IMR-90 (cell line): Measurements from ENCODE around the gene ROBO2. TPM values are rescaled to one million over a fixed set of nuclear protein-coding genes. Genes with fewer than 3 reads are reported as not detected.

ENCODE experiments used
- ATAC-seq: fragments of 200-7000 bp; cut with Tn5 transposase; 2 replicates; pipeline ENCODE4 v1.9.1; 2020; ENCODE audit warnings: low read depth, mild to moderate bottlenecking, moderate library complexity
- BruUV-seq: library from RNA; stranded (reverse); fragments of 400-500 nt; replicated peaks from 2 replicates; lab custom pipeline; 2021; lab: Mats Ljungman, UMichigan
- CTCF ChIA-PET: fragments of 300-600 bp; formaldehyde crosslinking; extraction: SDS; loops from one replicate; lab custom pipeline; 2021; ENCODE audit warnings: antibody characterized with exemption; lab: Yijun Ruan, JAX
- POLR2A ChIA-PET: fragments of 300-600 bp; sonication (Branson Sonifier 250); formaldehyde crosslinking; loops from one replicate; lab custom pipeline; 2022; ENCODE audit warnings: antibody characterized with exemption; ENCODE audit not compliant: unreplicated experiment; lab: Charles Lee
- DNase-seq: peaks from one replicate; pipeline ENCODE4 v3.0.0; 2013
- H2AFZ ChIP-seq: replicated peaks from 2 replicates; pipeline ENCODE3; 2013; ENCODE audit warnings: low read length, mild to moderate bottlenecking; ENCODE audit not compliant: poor library complexity
- H2AK5ac ChIP-seq: 2 replicates; pipeline ENCODE4 v1.6.1; 2013; ENCODE audit warnings: low read depth, low read length, inconsistent platforms
- H2AK9ac ChIP-seq: replicated peaks from 2 replicates; pipeline ENCODE3; 2013; ENCODE audit warnings: mild to moderate bottlenecking, low read depth, low read length, moderate library complexity; ENCODE audit not compliant: poor library complexity
- H2BK120ac ChIP-seq: 2 replicates; pipeline ENCODE4 v1.6.1; 2013; ENCODE audit warnings: low read depth, low read length, inconsistent platforms
- H2BK15ac ChIP-seq: 3 replicates; pipeline ENCODE4 v1.6.1; 2013; ENCODE audit warnings: low read depth, low read length, inconsistent platforms
- H2BK20ac ChIP-seq: 2 replicates; pipeline ENCODE4 v1.6.1; 2013; ENCODE audit warnings: low read depth, mild to moderate bottlenecking, inconsistent platforms, low read length, moderate library complexity
- H2BK5ac ChIP-seq: 2 replicates; pipeline ENCODE4 v1.6.1; 2013; ENCODE audit warnings: mild to moderate bottlenecking, low read depth, low read length, inconsistent platforms; ENCODE audit not compliant: poor library complexity, severe bottlenecking
- H3K14ac ChIP-seq: replicated peaks from 2 replicates; pipeline ENCODE4 v1.6.1; 2013; ENCODE audit warnings: low read depth, low read length, inconsistent platforms
- H3K18ac ChIP-seq: 2 replicates; pipeline ENCODE4 v1.6.1; 2013; ENCODE audit warnings: low read depth, low read length, control low read depth
- H3K23ac ChIP-seq: 2 replicates; pipeline ENCODE4 v1.6.1; 2013; ENCODE audit warnings: low read depth, low read length, inconsistent platforms
- H3K27ac ChIP-seq: 2 replicates; pipeline ENCODE4 v1.5.1; 2013; ENCODE audit warnings: mild to moderate bottlenecking, control low read depth, low read length; ENCODE audit not compliant: insufficient read depth
- H3K27me3 ChIP-seq: 2 replicates; pipeline ENCODE4 v1.6.1; 2013; ENCODE audit warnings: low read length; ENCODE audit not compliant: control insufficient read depth, insufficient read depth
- H3K36me3 ChIP-seq: 2 replicates; pipeline ENCODE4 v1.6.1; 2013; ENCODE audit warnings: low read length, mixed read lengths; ENCODE audit not compliant: control insufficient read depth, insufficient read depth
- H3K4ac ChIP-seq: 2 replicates; pipeline ENCODE4 v1.6.1; 2013; ENCODE audit warnings: low read depth, low read length, inconsistent platforms
- H3K4me1 ChIP-seq: 2 replicates; pipeline ENCODE4 v1.6.1; 2013; ENCODE audit warnings: low read length, mixed read lengths; ENCODE audit not compliant: control insufficient read depth, insufficient read depth
- H3K4me2 ChIP-seq: 2 replicates; pipeline ENCODE4 v1.6.1; 2013; ENCODE audit warnings: low read depth, mild to moderate bottlenecking, control low read depth, low read length, moderate library complexity
- H3K4me3 ChIP-seq: 2 replicates; pipeline ENCODE4 v1.5.1; 2013; ENCODE audit warnings: low read depth, mild to moderate bottlenecking, control low read depth, low read length, moderate library complexity; ENCODE audit not compliant: insufficient read depth
- H3K56ac ChIP-seq: 2 replicates; pipeline ENCODE4 v1.6.1; 2013; ENCODE audit warnings: low read length, inconsistent platforms; ENCODE audit not compliant: insufficient read depth; ENCODE audit errors: extremely low read depth
- H3K79me1 ChIP-seq, 2 experiments: 2 replicates each; pipeline ENCODE4 v1.6.1; 2013; ENCODE audit warnings: low read length in 2 of 2, inconsistent platforms in 1 of 2, low read depth in 1 of 2
- H3K9ac ChIP-seq: 2 replicates; pipeline ENCODE4 v1.6.1; 2013; ENCODE audit warnings: low read depth, low read length, control low read depth
- H3K9me1 ChIP-seq: 2 replicates; pipeline ENCODE4 v1.6.1; 2013; ENCODE audit warnings: low read length, inconsistent platforms; ENCODE audit not compliant: insufficient read depth
- H3K9me3 ChIP-seq: 2 replicates; pipeline ENCODE4 v1.6.1; 2013; ENCODE audit warnings: low read length; ENCODE audit not compliant: control insufficient read depth, insufficient read depth
- H4K20me1 ChIP-seq: 2 replicates; pipeline ENCODE4 v1.6.1; 2013; ENCODE audit warnings: low read length, inconsistent platforms; ENCODE audit not compliant: insufficient read depth
- H4K5ac ChIP-seq: 2 replicates; pipeline ENCODE4 v1.6.1; 2013; ENCODE audit warnings: mild to moderate bottlenecking, low read depth, low read length, control low read depth
- H4K8ac ChIP-seq, 2 experiments: 2 replicates each; pipeline ENCODE4 v1.6.1; 2013; ENCODE audit warnings: low read depth in 2 of 2, low read length in 2 of 2, control low read depth in 1 of 2, inconsistent platforms in 1 of 2
- H4K91ac ChIP-seq: 2 replicates; pipeline ENCODE4 v1.6.1; 2013; ENCODE audit warnings: low read depth, low read length, inconsistent platforms; ENCODE audit not compliant: insufficient read depth
- BHLHE40 ChIP-seq: fragments of 150-350 bp; IDR thresholded peaks from 2 replicates; pipeline ENCODE4 v1.6.1; 2016; ENCODE audit warnings: mild to moderate bottlenecking, low read depth, low read length
- CEBPB ChIP-seq: IDR thresholded peaks from 2 replicates; pipeline ENCODE4 v1.6.1; 2012; ENCODE audit warnings: low read depth, low read length, improper control_type of control experiment
- CHD1 ChIP-seq: IDR thresholded peaks from 2 replicates; pipeline ENCODE4 v1.6.1; 2012; ENCODE audit warnings: low read depth, low read length, improper control_type of control experiment
- FOS ChIP-seq: fragments of 150-350 bp; IDR thresholded peaks from 2 replicates; pipeline ENCODE4 v1.6.1; 2016; ENCODE audit warnings: low read depth, low read length
- MAFK ChIP-seq: IDR thresholded peaks from 2 replicates; pipeline ENCODE4 v1.6.1; 2012; ENCODE audit warnings: low read depth, low read length, improper control_type of control experiment
- MAZ ChIP-seq: IDR thresholded peaks from 2 replicates; pipeline ENCODE4 v1.6.1; 2012; ENCODE audit warnings: low read depth, mild to moderate bottlenecking, low read length, improper control_type of control experiment, moderate library complexity, borderline replicate concordance
- MXI1 ChIP-seq: IDR thresholded peaks from 2 replicates; pipeline ENCODE4 v1.6.1; 2012; ENCODE audit warnings: low read depth, mild to moderate bottlenecking, low read length, moderate library complexity, borderline replicate concordance
- NFE2L2 ChIP-seq: fragments of 150-350 bp; IDR thresholded peaks from 2 replicates; pipeline ENCODE4 v1.6.1; 2016; ENCODE audit warnings: low read depth, mild to moderate bottlenecking, low read length
- POLR2A ChIP-seq: IDR thresholded peaks from 2 replicates; pipeline ENCODE4 v1.6.1; 2012; ENCODE audit warnings: mild to moderate bottlenecking, low read depth, low read length
- RAD21 ChIP-seq: IDR thresholded peaks from 2 replicates; pipeline ENCODE4 v1.6.1; 2012; ENCODE audit warnings: low read length, improper control_type of control experiment
- RCOR1 ChIP-seq: IDR thresholded peaks from 2 replicates; pipeline ENCODE4 v1.6.1; 2012; ENCODE audit warnings: mild to moderate bottlenecking, low read length, improper control_type of control experiment; ENCODE audit not compliant: insufficient replicate concordance
- RFX5 ChIP-seq: IDR thresholded peaks from 2 replicates; pipeline ENCODE4 v1.8.0; 2012; ENCODE audit warnings: low read depth, mild to moderate bottlenecking, low read length, moderate library complexity
- SMC3 ChIP-seq: fragments of 150-350 bp; IDR thresholded peaks from 2 replicates; pipeline ENCODE4 v1.6.1; 2016; ENCODE audit warnings: low read depth, mild to moderate bottlenecking, antibody characterized with exemption, low read length, moderate library complexity
- WGBS, 2 experiments: methylation state at CpG; one replicate each; pipeline versions ENCODE4 v1.1.5 to v1.1.7; 2013; ENCODE audit warnings: missing lambda C conversion rate in 2 of 2; ENCODE audit not compliant: insufficient read length in 1 of 2; ENCODE audit errors: extremely low coverage in 2 of 2; 5-methylcytosine and 5-hydroxymethylcytosine counted together
- dilution Hi-C: fragments of 300-500 bp; cut with HindIII; formaldehyde crosslinking; loops from one replicate; pipeline ENCODE4 v1.14.3; 2018; ENCODE audit warnings: low sequenced_read_pairs; ENCODE audit not compliant: unreplicated experiment
- in situ Hi-C: fragments of 300-500 bp; cut with MboI; formaldehyde crosslinking; loops from 3 replicates; pipeline ENCODE4 v1.14.3; 2019; ENCODE audit warnings: low sequenced_read_pairs, inconsistent platforms, mixed read lengths
- intact Hi-C: fragments of 100-400 bp; cut with micrococcal nuclease; formaldehyde crosslinking; loops from 2 replicates; pipeline ENCODE4 v1.10.0; 2022
- polyA plus RNA-seq, 3 experiments: library from polyadenylated mRNA; depleted of rRNA; stranded (reverse); fragments of >200 nt; gene quantifications; 2 replicates each; pipeline ENCODE4 v1.2.3, GENCODE V29; 2012; ENCODE audit warnings: low replicate concordance in 1 of 3
- total RNA-seq: library from RNA; depleted of rRNA; stranded (reverse); fragments of >200 nt; gene quantifications from 2 replicates; pipeline ENCODE4 v1.2.3, GENCODE V29; 2012
- TF ChIP-seq, protein P1 (sequence below): fragments of 150-350 bp; IDR thresholded peaks from 2 replicates; pipeline ENCODE4 v1.6.1; 2017; ENCODE audit warnings: mild to moderate bottlenecking, antibody characterized with exemption, low read length, low read depth
- TF ChIP-seq, protein P2 (sequence below): fragments of 150-350 bp; IDR thresholded peaks from 2 replicates; pipeline ENCODE4 v1.6.1; 2016; ENCODE audit warnings: low read depth, mild to moderate bottlenecking, low read length, moderate library complexity, borderline replicate concordance
- TF ChIP-seq, protein P3 (sequence below): conservative IDR thresholded peaks from 2 replicates; pipeline ENCODE4 v1.5.1; 2012; ENCODE audit warnings: mild to moderate bottlenecking, low read depth, low read length, improper control_type of control experiment

The ROBO2 gene
- total and polyA plus RNA-seq, 2 of the 4 experiments (the other 2 are of a cell fraction): 9.3 to 14.5 TPM

DNA sequence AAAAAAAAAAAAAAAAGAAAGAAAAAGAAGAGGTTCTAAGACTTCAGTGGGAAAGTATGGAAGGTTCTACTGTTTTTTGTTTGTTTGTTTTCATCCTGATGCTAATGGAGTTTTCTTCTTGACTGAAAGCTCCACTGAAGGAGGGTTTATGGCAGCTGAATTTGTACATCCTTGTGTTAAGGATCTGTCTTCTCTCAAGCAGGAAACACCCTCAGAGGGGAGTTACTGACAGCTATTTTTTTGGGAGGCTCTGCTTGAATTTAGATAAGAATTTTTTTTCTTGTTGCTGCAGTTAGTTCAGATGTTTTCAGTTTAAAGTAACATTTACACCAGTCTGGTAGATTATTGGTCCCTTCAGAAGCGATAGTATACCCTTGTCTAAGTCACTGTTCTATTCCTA, 325.3 kb downstream of the ROBO2 start:
- no peak overlapping the region for H2BK120ac ChIP-seq
- no peaks in the 10 kb centered on the region for H3K9me3 ChIP-seq
- DNase-seq (no peak), ATAC-seq (no peak)
- no peak overlapping the region for H2AFZ ChIP-seq
- no peak overlapping the region for H4K91ac ChIP-seq
- in situ Hi-C loops (no loop called here), intact Hi-C loops (no loop called here), dilution Hi-C loops (no loop called here)
- H3K4me2 ChIP-seq: no peak overlapping the region
- H2BK5ac ChIP-seq: no peak overlapping the region
- no peak overlapping the region for H3K9ac ChIP-seq
- no peaks in the 10 kb centered on the region for H3K36me3 ChIP-seq
- H4K20me1 ChIP-seq: no peaks in the 10 kb centered on the region
- no peak overlapping the region for H3K18ac ChIP-seq
- no peak overlapping the region for H3K27ac ChIP-seq
- no peak overlapping the region for H2AK9ac ChIP-seq
- no CpG with 5 or more reads among the region's 1 CpG for WGBS, 2 experiments
- H2BK15ac ChIP-seq: no peak overlapping the region
- H3K4me1 ChIP-seq: no peaks in the 10 kb centered on the region
- no peaks in the 10 kb centered on the region for H3K79me1 ChIP-seq
- no peak overlapping the region for H2AK5ac ChIP-seq
- TF ChIP-seq CEBPB (no peak), RAD21 (no peak), RFX5 (no peak), POLR2A (no peak), CHD1 (no peak), NFE2L2 (no peak), MXI1 (no peak), SMC3 (no peak), MAFK (no peak), BHLHE40 (no peak), FOS (no peak), RCOR1 (no peak), MAZ (no peak)
- TF ChIP-seq, protein P1, sequence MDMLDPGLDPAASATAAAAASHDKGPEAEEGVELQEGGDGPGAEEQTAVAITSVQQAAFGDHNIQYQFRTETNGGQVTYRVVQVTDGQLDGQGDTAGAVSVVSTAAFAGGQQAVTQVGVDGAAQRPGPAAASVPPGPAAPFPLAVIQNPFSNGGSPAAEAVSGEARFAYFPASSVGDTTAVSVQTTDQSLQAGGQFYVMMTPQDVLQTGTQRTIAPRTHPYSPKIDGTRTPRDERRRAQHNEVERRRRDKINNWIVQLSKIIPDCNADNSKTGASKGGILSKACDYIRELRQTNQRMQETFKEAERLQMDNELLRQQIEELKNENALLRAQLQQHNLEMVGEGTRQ: no peak
- TF ChIP-seq, protein P2, sequence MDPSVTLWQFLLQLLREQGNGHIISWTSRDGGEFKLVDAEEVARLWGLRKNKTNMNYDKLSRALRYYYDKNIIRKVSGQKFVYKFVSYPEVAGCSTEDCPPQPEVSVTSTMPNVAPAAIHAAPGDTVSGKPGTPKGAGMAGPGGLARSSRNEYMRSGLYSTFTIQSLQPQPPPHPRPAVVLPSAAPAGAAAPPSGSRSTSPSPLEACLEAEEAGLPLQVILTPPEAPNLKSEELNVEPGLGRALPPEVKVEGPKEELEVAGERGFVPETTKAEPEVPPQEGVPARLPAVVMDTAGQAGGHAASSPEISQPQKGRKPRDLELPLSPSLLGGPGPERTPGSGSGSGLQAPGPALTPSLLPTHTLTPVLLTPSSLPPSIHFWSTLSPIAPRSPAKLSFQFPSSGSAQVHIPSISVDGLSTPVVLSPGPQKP: no peak
- TF ChIP-seq, protein P3, sequence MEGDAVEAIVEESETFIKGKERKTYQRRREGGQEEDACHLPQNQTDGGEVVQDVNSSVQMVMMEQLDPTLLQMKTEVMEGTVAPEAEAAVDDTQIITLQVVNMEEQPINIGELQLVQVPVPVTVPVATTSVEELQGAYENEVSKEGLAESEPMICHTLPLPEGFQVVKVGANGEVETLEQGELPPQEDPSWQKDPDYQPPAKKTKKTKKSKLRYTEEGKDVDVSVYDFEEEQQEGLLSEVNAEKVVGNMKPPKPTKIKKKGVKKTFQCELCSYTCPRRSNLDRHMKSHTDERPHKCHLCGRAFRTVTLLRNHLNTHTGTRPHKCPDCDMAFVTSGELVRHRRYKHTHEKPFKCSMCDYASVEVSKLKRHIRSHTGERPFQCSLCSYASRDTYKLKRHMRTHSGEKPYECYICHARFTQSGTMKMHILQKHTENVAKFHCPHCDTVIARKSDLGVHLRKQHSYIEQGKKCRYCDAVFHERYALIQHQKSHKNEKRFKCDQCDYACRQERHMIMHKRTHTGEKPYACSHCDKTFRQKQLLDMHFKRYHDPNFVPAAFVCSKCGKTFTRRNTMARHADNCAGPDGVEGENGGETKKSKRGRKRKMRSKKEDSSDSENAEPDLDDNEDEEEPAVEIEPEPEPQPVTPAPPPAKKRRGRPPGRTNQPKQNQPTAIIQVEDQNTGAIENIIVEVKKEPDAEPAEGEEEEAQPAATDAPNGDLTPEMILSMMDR: no peak
- ChIA-PET POLR2A (no interaction called here), CTCF (interaction anchor here (0.7 kb wide), 1 partner anchor 336 kb away, joined by 5 read pairs; no protein-coding TSS in a partner anchor)
- no peak overlapping the region for H4K8ac ChIP-seq
- H3K4ac ChIP-seq: no peak overlapping the region
- H3K9me1 ChIP-seq: no peaks in the 10 kb centered on the region
- no peak overlapping the region for H3K4me3 ChIP-seq
- H3K27me3 ChIP-seq: no peaks in the 10 kb centered on the region
- no peak overlapping the region for H2BK20ac ChIP-seq
- no peak overlapping the region for H3K56ac ChIP-seq
- no peak overlapping the region for H3K23ac ChIP-seq
- no TSS peak for BruUV-seq
- no peak overlapping the region for H4K5ac ChIP-seq
- no peak overlapping the region for H3K14ac ChIP-seq
